Measurements from ENCODE around the gene SPAM1. TPM values are rescaled to one million over a fixed set of nuclear protein-coding genes. Genes with fewer than 3 reads are reported as not detected.
A peak's percentile ranks its signal among the peaks of the same experiment; 100 is the strongest.

Gene SPAM1
- total and polyA plus RNA-seq, 2 experiments from 2014 or later, result not detected

DNA sequence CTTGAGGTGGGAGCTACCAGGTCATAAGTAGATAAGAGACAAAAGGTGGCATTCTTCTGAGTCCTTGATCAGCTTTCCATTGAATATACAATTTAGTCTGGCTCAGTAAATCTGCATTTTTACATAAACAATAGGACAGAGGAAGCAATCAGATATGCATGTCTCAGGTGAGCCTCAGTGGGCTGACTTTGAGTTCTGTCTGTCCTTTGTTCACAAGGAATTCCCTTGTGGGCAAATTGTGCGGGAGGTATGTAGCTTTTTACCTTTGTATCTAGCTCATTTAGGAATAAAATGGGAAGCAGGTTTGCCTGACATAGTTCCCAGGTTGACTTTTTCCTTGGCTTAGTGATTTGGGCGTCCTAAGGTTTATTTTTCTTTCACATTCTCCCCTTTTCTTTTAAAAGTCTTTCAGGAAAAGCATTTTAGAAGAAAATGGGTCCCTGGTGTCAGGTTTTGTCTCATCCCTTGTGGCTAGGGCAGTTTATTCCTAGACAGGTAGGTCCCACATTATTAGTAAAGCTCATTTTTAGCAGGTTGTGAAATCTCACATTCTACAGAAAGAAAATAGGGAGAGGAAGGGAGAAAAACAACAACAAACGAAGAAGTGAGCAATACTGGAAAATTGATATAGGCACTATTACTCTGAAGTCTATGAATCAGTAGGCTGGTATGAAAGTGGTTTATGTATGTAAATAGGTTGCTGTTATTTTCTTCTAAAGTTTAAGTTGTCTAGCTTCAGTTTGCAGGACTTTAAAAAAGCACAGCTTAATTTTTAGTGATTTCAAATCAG, 16.5 kb downstream of the SPAM1 start:
- ATAC-seq, result no peak; the same call in 1 of the 3 replicates
- peak overlapping the region; percentile 81 for H3K27ac ChIP-seq (ENCODE audit: low read depth)
- TF ChIP-seq CREB1 (CRISPR knock-in tag; IDR thresholded peaks at IDR 0.05; ENCODE audit: low read depth) (no peak), NANOG (IDR thresholded peaks at IDR 0.05; ENCODE audit: borderline replicate concordance) (no peak), POLR2AphosphoS5 (IDR thresholded peaks at IDR 0.05; ENCODE audit: low read depth) (no peak), ZNF114 (CRISPR knock-in tag; IDR thresholded peaks at IDR 0.05) (no peak), EZH2phosphoT487 (IDR thresholded peaks at IDR 0.05; ENCODE audit: unreplicated experiment) (no peak), EZH2 (IDR thresholded peaks at IDR 0.05; ENCODE audit: low read depth, unreplicated experiment) (no peak)
- TF ChIP-seq, protein P1, sequence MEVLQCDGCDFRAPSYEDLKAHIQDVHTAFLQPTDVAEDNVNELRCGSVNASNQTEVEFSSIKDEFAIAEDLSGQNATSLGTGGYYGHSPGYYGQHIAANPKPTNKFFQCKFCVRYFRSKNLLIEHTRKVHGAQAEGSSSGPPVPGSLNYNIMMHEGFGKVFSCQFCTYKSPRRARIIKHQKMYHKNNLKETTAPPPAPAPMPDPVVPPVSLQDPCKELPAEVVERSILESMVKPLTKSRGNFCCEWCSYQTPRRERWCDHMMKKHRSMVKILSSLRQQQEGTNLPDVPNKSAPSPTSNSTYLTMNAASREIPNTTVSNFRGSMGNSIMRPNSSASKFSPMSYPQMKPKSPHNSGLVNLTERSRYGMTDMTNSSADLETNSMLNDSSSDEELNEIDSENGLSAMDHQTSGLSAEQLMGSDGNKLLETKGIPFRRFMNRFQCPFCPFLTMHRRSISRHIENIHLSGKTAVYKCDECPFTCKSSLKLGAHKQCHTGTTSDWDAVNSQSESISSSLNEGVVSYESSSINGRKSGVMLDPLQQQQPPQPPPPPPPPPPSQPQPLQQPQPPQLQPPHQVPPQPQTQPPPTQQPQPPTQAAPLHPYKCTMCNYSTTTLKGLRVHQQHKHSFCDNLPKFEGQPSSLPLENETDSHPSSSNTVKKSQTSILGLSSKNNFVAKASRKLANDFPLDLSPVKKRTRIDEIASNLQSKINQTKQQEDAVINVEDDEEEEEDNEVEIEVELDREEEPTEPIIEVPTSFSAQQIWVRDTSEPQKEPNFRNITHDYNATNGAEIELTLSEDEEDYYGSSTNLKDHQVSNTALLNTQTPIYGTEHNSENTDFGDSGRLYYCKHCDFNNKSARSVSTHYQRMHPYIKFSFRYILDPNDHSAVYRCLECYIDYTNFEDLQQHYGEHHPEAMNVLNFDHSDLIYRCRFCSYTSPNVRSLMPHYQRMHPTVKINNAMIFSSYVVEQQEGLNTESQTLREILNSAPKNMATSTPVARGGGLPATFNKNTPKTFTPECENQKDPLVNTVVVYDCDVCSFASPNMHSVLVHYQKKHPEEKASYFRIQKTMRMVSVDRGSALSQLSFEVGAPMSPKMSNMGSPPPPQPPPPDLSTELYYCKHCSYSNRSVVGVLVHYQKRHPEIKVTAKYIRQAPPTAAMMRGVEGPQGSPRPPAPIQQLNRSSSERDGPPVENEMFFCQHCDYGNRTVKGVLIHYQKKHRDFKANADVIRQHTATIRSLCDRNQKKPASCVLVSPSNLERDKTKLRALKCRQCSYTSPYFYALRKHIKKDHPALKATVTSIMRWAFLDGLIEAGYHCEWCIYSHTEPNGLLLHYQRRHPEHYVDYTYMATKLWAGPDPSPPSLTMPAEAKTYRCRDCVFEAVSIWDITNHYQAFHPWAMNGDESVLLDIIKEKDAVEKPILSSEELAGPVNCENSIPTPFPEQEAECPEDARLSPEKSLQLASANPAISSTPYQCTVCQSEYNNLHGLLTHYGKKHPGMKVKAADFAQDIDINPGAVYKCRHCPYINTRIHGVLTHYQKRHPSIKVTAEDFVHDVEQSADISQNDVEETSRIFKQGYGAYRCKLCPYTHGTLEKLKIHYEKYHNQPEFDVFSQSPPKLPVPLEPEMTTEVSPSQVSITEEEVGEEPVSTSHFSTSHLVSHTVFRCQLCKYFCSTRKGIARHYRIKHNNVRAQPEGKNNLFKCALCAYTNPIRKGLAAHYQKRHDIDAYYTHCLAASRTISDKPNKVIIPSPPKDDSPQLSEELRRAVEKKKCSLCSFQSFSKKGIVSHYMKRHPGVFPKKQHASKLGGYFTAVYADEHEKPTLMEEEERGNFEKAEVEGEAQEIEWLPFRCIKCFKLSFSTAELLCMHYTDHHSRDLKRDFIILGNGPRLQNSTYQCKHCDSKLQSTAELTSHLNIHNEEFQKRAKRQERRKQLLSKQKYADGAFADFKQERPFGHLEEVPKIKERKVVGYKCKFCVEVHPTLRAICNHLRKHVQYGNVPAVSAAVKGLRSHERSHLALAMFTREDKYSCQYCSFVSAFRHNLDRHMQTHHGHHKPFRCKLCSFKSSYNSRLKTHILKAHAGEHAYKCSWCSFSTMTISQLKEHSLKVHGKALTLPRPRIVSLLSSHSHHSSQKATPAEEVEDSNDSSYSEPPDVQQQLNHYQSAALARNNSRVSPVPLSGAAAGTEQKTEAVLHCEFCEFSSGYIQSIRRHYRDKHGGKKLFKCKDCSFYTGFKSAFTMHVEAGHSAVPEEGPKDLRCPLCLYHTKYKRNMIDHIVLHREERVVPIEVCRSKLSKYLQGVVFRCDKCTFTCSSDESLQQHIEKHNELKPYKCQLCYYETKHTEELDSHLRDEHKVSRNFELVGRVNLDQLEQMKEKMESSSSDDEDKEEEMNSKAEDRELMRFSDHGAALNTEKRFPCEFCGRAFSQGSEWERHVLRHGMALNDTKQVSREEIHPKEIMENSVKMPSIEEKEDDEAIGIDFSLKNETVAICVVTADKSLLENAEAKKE (CRISPR knock-in tag; IDR thresholded peaks at IDR 0.05), result no peak
- TF ChIP-seq, protein P2, sequence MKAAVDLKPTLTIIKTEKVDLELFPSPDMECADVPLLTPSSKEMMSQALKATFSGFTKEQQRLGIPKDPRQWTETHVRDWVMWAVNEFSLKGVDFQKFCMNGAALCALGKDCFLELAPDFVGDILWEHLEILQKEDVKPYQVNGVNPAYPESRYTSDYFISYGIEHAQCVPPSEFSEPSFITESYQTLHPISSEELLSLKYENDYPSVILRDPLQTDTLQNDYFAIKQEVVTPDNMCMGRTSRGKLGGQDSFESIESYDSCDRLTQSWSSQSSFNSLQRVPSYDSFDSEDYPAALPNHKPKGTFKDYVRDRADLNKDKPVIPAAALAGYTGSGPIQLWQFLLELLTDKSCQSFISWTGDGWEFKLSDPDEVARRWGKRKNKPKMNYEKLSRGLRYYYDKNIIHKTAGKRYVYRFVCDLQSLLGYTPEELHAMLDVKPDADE (IDR thresholded peaks at IDR 0.05), result no peak
- TF ChIP-seq, protein P3, sequence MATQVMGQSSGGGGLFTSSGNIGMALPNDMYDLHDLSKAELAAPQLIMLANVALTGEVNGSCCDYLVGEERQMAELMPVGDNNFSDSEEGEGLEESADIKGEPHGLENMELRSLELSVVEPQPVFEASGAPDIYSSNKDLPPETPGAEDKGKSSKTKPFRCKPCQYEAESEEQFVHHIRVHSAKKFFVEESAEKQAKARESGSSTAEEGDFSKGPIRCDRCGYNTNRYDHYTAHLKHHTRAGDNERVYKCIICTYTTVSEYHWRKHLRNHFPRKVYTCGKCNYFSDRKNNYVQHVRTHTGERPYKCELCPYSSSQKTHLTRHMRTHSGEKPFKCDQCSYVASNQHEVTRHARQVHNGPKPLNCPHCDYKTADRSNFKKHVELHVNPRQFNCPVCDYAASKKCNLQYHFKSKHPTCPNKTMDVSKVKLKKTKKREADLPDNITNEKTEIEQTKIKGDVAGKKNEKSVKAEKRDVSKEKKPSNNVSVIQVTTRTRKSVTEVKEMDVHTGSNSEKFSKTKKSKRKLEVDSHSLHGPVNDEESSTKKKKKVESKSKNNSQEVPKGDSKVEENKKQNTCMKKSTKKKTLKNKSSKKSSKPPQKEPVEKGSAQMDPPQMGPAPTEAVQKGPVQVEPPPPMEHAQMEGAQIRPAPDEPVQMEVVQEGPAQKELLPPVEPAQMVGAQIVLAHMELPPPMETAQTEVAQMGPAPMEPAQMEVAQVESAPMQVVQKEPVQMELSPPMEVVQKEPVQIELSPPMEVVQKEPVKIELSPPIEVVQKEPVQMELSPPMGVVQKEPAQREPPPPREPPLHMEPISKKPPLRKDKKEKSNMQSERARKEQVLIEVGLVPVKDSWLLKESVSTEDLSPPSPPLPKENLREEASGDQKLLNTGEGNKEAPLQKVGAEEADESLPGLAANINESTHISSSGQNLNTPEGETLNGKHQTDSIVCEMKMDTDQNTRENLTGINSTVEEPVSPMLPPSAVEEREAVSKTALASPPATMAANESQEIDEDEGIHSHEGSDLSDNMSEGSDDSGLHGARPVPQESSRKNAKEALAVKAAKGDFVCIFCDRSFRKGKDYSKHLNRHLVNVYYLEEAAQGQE (IDR thresholded peaks at IDR 0.05; ENCODE audit: unreplicated experiment), result no peak
- TF ChIP-seq, protein P4, sequence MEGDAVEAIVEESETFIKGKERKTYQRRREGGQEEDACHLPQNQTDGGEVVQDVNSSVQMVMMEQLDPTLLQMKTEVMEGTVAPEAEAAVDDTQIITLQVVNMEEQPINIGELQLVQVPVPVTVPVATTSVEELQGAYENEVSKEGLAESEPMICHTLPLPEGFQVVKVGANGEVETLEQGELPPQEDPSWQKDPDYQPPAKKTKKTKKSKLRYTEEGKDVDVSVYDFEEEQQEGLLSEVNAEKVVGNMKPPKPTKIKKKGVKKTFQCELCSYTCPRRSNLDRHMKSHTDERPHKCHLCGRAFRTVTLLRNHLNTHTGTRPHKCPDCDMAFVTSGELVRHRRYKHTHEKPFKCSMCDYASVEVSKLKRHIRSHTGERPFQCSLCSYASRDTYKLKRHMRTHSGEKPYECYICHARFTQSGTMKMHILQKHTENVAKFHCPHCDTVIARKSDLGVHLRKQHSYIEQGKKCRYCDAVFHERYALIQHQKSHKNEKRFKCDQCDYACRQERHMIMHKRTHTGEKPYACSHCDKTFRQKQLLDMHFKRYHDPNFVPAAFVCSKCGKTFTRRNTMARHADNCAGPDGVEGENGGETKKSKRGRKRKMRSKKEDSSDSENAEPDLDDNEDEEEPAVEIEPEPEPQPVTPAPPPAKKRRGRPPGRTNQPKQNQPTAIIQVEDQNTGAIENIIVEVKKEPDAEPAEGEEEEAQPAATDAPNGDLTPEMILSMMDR (conservative IDR thresholded peaks at IDR 0.05; ENCODE audit: low read depth in 2 of 2), result no peak
- no peaks in the 10 kb centered on the region for H3K36me3 ChIP-seq (ENCODE audit: insufficient read depth)
- Mint-ChIP-seq H3K27me3 (ENCODE audit: insufficient read depth, low read depth, poor library complexity) (peaks cover under 1% of the 10 kb centered on the region), H3K36me3 (ENCODE audit: low read depth) (no peaks in the 10 kb centered on the region; the same call in 2 of the 3 replicates), H3K27ac (peak overlapping the region; percentile 94), H3K4me1 (peaks cover 46% of the 10 kb centered on the region), H3K9me3 (no peaks in the 10 kb centered on the region), H3K4me3 (no peak overlapping the region)
- no peaks in the 10 kb centered on the region for H3K27me3 ChIP-seq (ENCODE audit: insufficient read depth)
- no peak overlapping the region for H3K4me3 ChIP-seq
- peak overlapping the region; percentile 21; the same call in 1 of the 2 replicates for H3K4me2 ChIP-seq
- no peaks in the 10 kb centered on the region for H3F3A ChIP-seq (replicated peaks; ENCODE audit: low read depth)
- no peaks in the 10 kb centered on the region for H3K9me2 ChIP-seq (ENCODE audit: insufficient read depth)
- no peaks in the 10 kb centered on the region for H4K20me1 ChIP-seq (replicated peaks; ENCODE audit: insufficient read depth)
- peak; percentile 41 for DNase-seq (ENCODE audit: low spot score)
- peaks cover 51% of the 10 kb centered on the region for H3K4me1 ChIP-seq (ENCODE audit: insufficient read depth)
- no peak overlapping the region for H2AFZ ChIP-seq
- H3K79me2 ChIP-seq (replicated peaks; ENCODE audit: insufficient read depth), result no peaks in the 10 kb centered on the region
